ENCODE data around the gene SRCAP. TPM values are rescaled to one million over a fixed set of nuclear protein-coding genes. Genes with fewer than 3 reads are reported as not detected.

The SRCAP gene
- total and polyA plus RNA-seq, 11 donors: 22.9 to 51.2 (median 39.7) TPM

DNA sequence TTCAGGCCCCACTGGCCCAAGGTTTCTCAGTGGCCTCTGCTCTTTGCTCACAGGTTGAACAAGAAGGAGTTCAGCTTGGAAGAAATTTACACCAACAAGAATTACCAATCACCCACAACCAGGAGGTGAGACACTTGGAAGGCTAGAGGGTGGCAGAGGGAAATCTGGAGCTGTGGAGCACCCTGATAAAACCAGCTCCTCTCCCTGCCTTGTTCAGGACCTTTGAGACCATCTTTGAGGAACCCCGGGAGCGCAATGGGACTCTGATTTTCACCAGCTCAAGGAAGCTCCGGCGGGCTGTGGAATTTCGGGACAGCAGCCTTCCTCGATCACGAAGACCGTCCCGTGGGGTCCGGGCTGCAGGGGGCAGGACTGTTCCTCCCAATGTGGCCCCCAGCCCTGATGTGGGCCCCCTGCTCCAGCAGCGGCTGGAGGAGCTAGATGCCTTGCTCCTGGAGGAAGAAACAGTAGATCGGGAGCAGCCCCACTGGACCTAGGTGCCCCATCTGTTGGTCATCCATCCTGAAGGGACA lies 43.1 kb upstream of the SRCAP start:
- no peak for ATAC-seq
- TF ChIP-seq, protein P1, sequence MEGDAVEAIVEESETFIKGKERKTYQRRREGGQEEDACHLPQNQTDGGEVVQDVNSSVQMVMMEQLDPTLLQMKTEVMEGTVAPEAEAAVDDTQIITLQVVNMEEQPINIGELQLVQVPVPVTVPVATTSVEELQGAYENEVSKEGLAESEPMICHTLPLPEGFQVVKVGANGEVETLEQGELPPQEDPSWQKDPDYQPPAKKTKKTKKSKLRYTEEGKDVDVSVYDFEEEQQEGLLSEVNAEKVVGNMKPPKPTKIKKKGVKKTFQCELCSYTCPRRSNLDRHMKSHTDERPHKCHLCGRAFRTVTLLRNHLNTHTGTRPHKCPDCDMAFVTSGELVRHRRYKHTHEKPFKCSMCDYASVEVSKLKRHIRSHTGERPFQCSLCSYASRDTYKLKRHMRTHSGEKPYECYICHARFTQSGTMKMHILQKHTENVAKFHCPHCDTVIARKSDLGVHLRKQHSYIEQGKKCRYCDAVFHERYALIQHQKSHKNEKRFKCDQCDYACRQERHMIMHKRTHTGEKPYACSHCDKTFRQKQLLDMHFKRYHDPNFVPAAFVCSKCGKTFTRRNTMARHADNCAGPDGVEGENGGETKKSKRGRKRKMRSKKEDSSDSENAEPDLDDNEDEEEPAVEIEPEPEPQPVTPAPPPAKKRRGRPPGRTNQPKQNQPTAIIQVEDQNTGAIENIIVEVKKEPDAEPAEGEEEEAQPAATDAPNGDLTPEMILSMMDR (IDR thresholded peaks at IDR 0.05): no peak
- TF ChIP-seq POLR2A (IDR thresholded peaks at IDR 0.05): no peak
- no peaks in the 10 kb centered on the region for H3K9me3 ChIP-seq
- peaks cover 0 to 56% (median 46%) of the 10 kb centered on the region in 9 donors for H3K36me3 ChIP-seq
- 94 to 97% (median 96%) methylated on average over 12 of the region's 12 CpGs for WGBS, 4 donors
- no peaks in the 10 kb centered on the region for H3K27me3 ChIP-seq
- intact Hi-C loops (cut with DNase I): loop anchor here in 4 of 10 donors (5.0 to 10.0 kb wide), 5 partner anchors 41 to 266 kb away; partner anchors contain the start of genes ZNF785 (in 2 of the 4), FBXL19 (in 1 of the 4), SRCAP (in 1 of the 4) and ZNF768 (in 1 of the 4)
- peaks cover 5 to 45% (median 32%) of the 10 kb centered on the region in 12 donors for H3K4me1 ChIP-seq
- no peak overlapping the region for H3K4me3 ChIP-seq
- peak overlapping the region in 1 of 12 donors; percentile 98 for H3K27ac ChIP-seq
- DNase-seq: no peak

DNA sequence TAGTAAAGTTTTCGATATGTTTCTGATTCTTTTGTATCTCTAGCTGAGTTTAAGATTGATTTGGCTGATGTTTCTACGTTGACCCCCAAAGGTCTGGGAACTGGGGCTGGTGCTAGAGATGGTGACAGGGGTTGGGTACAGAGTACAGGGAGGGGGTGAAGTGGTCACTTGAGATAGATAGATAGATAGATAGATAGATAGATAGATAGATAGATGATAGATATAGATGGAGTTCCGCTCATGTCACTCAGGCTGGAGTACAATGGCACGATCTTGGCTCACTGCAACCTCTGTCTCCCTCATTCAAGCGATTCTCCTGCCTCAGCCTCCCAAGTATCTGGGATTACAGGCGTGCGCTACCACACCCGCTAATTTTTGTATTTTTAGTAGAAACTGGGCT lies 42.6 kb upstream of the SRCAP start:
- 92 to 96% (median 95%) methylated on average over 8 of the region's 8 CpGs for WGBS, 4 donors
- intact Hi-C loops (cut with DNase I): loop anchor here in 4 of 10 donors (5.0 to 10.0 kb wide), 5 partner anchors 41 to 266 kb away; partner anchors contain the start of genes ZNF785 (in 2 of the 4), FBXL19 (in 1 of the 4), SRCAP (in 1 of the 4) and ZNF768 (in 1 of the 4)
- no peaks in the 10 kb centered on the region for H3K27me3 ChIP-seq
- peaks cover 5 to 50% (median 37%) of the 10 kb centered on the region in 12 donors for H3K4me1 ChIP-seq
- TF ChIP-seq, protein P1 (IDR thresholded peaks at IDR 0.05): no peak
- no peak for TF ChIP-seq POLR2A (IDR thresholded peaks at IDR 0.05)
- H3K36me3 ChIP-seq: peaks cover 0 to 61% (median 52%) of the 10 kb centered on the region in 9 donors
- peak overlapping the region in 4 of 12 donors; percentile 89 to 100 (median 94) for H3K27ac ChIP-seq
- DNase-seq: no peak
- ATAC-seq: no peak
- H3K4me3 ChIP-seq: no peak overlapping the region
- H3K9me3 ChIP-seq: no peaks in the 10 kb centered on the region

DNA sequence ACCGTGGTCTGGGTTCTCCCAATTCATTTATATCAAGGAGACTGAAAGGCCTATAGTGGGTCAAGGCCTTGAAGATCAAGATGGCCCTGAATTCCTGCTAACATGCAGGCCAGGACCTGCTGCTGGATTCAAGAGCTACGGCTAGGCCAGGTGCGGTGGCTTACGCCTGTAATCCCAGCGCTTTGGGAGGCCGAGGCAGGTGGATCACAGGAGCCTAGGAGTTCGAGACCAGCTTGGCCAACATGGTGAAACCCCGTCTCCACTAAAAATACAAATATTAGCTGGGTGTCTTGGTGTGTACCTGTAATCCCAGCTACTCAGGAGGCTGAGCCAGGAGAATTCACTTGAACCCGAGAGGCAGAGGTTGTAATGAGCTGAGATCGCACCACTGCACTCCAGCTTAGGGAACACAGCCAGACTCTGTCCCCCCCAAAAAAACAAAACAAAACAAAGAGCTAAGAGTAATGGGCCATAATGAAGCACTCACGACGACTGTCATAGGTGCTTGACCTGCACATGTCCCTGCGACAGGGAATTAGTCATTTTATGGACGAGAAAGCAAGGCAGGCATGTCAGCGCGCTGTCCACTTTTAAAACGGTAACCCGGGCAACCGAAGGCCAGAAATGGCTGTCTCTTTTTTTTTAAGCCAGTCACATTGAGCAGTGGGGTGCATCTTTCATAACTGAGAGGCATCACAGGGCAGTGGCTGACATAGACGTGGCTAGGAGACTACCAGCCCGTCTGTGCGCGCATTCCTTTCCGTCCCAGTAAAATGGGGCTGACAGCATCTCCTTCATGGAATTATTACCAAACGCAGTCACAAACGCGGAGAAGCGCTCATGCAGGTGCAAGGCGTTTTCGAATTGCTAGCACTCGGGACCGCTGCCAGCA lies 41.8 kb upstream of the SRCAP start:
- no peaks in the 10 kb centered on the region for H3K9me3 ChIP-seq
- peaks cover 0 to 69% (median 60%) of the 10 kb centered on the region in 9 donors for H3K36me3 ChIP-seq
- H3K4me1 ChIP-seq: peaks cover under 1 to 50% (median 39%) of the 10 kb centered on the region in 12 donors
- no peaks in the 10 kb centered on the region for H3K27me3 ChIP-seq
- no peak for TF ChIP-seq POLR2A (IDR thresholded peaks at IDR 0.05)
- TF ChIP-seq, protein P1 (IDR thresholded peaks at IDR 0.05): no peak
- intact Hi-C loops (cut with DNase I): loop anchor here in 4 of 10 donors (5.0 to 10.0 kb wide), 5 partner anchors 40 to 265 kb away; partner anchors contain the start of genes ZNF785 (in 2 of the 4), FBXL19 (in 1 of the 4), SRCAP (in 1 of the 4) and ZNF768 (in 1 of the 4)
- peak overlapping the region; percentile 64 to 100 (median 90) for H3K27ac ChIP-seq
- H3K4me3 ChIP-seq: peak overlapping the region in 10 of 12 donors; percentile 34 to 93 (median 56)
- WGBS, 4 donors: 33 to 38% (median 35%) methylated on average over 27 to 32 of the region's 32 CpGs
- no peak for DNase-seq
- no peak for ATAC-seq
